D721Med (cell line): ENCODE results near the gene ETNK2.

Experiments
- DNase-seq: peaks from one replicate; pipeline ENCODE4 v3.0.0; 2011; ENCODE audit warnings: low spot score; ENCODE audit not compliant: insufficient read length
- FAIRE-seq: peaks from 2 replicates; lab custom pipeline; 2011; peaks lifted over from hg19 to GRCh38; lab: Jason Lieb, UNC
- TF ChIP-seq, protein P1 (sequence below): IDR thresholded peaks from 2 replicates; pipeline ENCODE4 v1.5.1; 2012; ENCODE audit warnings: mild to moderate bottlenecking, control low read depth; ENCODE audit not compliant: insufficient read depth; ENCODE audit errors: missing control alignments

Gene ETNK2

GRCh38 chr1:204083491-204083890 is 68.4 kb downstream of the ETNK2 start:
- FAIRE-seq (no peak), DNase-seq (no peak)
- TF ChIP-seq, protein P1, sequence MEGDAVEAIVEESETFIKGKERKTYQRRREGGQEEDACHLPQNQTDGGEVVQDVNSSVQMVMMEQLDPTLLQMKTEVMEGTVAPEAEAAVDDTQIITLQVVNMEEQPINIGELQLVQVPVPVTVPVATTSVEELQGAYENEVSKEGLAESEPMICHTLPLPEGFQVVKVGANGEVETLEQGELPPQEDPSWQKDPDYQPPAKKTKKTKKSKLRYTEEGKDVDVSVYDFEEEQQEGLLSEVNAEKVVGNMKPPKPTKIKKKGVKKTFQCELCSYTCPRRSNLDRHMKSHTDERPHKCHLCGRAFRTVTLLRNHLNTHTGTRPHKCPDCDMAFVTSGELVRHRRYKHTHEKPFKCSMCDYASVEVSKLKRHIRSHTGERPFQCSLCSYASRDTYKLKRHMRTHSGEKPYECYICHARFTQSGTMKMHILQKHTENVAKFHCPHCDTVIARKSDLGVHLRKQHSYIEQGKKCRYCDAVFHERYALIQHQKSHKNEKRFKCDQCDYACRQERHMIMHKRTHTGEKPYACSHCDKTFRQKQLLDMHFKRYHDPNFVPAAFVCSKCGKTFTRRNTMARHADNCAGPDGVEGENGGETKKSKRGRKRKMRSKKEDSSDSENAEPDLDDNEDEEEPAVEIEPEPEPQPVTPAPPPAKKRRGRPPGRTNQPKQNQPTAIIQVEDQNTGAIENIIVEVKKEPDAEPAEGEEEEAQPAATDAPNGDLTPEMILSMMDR, result no peak

GRCh38 chr1:204081791-204082513 is 69.9 kb downstream of the ETNK2 start:
- FAIRE-seq (no peak), DNase-seq (no peak)
- TF ChIP-seq, protein P1, result no peak

DNA sequence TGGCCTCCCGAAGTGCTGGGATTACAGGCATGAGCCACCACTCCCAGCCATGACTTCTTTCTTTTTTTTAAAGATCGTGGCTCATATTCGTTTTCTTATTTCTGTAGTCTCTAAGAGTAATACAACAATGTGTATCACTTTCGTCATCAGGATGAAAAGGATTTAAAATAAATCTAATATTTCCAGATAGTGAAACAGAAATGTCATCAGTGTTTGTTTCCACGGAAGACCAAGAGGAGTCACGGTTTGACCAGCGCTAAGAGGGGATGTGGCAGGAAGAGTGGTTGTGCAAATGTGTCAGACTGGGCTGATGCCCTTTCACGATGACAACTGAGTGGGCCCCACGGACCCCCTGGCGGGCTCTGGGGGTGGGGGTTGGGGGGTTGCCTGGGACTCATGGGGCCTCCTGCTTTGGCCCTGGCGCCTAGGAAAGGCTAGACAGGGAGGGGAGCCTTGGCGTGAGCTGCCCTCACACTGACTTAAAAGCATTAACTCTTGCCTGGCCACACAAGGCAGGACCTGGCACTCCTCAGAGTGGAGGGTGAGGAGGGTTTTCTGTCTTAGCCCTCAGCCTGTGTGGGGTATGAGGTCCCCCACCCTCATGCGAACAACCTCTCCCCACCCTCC is 70.6 kb downstream of the ETNK2 start:
- DNase-seq, result no peak
- TF ChIP-seq, protein P1, result no peak
- FAIRE-seq, result no peak
